ENCODE results near the gene LMBRD2.

GRCh38 chr5:36057386-36057785 lies 94.3 kb downstream of the LMBRD2 start:
- TF ChIP-seq, protein P1, sequence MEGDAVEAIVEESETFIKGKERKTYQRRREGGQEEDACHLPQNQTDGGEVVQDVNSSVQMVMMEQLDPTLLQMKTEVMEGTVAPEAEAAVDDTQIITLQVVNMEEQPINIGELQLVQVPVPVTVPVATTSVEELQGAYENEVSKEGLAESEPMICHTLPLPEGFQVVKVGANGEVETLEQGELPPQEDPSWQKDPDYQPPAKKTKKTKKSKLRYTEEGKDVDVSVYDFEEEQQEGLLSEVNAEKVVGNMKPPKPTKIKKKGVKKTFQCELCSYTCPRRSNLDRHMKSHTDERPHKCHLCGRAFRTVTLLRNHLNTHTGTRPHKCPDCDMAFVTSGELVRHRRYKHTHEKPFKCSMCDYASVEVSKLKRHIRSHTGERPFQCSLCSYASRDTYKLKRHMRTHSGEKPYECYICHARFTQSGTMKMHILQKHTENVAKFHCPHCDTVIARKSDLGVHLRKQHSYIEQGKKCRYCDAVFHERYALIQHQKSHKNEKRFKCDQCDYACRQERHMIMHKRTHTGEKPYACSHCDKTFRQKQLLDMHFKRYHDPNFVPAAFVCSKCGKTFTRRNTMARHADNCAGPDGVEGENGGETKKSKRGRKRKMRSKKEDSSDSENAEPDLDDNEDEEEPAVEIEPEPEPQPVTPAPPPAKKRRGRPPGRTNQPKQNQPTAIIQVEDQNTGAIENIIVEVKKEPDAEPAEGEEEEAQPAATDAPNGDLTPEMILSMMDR (optimal IDR thresholded peaks at IDR 0.05 in 1 of 3, IDR thresholded peaks at IDR 0.05 in 1 of 3, conservative IDR thresholded peaks at IDR 0.05 in 1 of 3; ENCODE audit: extremely low read depth in 1 of 3, insufficient read depth in 2 of 3, low read length in 3 of 3): no peak
- no peak for TF ChIP-seq EZH2 (IDR thresholded peaks at IDR 0.05; ENCODE audit: low read length)

Measured in keratinocyte (primary cell).